Heart left ventricle (tissue), 13 donors: ENCODE results near the gene NEUROD4.

Source experiments
- CTCF ChIP-seq, 12 donors: fragments of 200-600 bp; sonication (generic) in 4 of 12; IDR thresholded peaks; one replicate each; pipeline versions ENCODE4 v1.5.0 to v1.8.0; 2018 to 2022; ENCODE audit warnings: antibody characterized with exemption in 12 of 12, mild to moderate bottlenecking in 5 of 12
- POLR2A ChIP-seq, 2 donors: fragments of 450-650 bp; IDR thresholded peaks; one replicate each; pipeline ENCODE4 v1.6.1; 2017; ENCODE audit warnings: antibody characterized with exemption in 2 of 2, mild to moderate bottlenecking in 2 of 2, moderate library complexity in 2 of 2
- donor health status: ischemic (EF 13 %, LVEDD 7.1; RV severe dilation, severe dysfunction).
- donor health status: DM: no; HTN: yes; CAD: no.
- donor health status: DM: no; HTN: no; CAD: no.
- donor health status: ischemic (EF 25% LVEDD 6.9; RV normal size, moderate dysfunction).
- donor health status: ischemic (EF 25% LVEDD 5.7; RV mildly dilated, moderate dysfunction).
- donor health status: ischemic (EF 35%, LVEDD 5.7; RV mildly dilated, moderate dysfunction).
- donor health status: nonischemic (EF 11% LVEDD 7.7; RV severe dilation, severe dysfunction).
- donor health status: DM: yes; HTN: yes; CAD: no.
- donor health status: PGD.
- donor health status: ischemic (EF 29% LVEDD 5.4; RV normal size, mild dysfunction).
- donor health status: nonischemic (EF 23%, LVEDD 6.1; RV moderate dilation, normal function).

GRCh38 chr12:55058082-55058481, 38.3 kb downstream of the NEUROD4 start:
- TF ChIP-seq POLR2A (IDR thresholded peaks at IDR 0.05) (no peak), CTCF (IDR thresholded peaks at IDR 0.05) (no peak)
